Neural crest cell (in vitro differentiated cells): ENCODE results near the gene PDPK1. TPM values are rescaled to one million over a fixed set of nuclear protein-coding genes. Genes with fewer than 3 reads are reported as not detected.
"Not testable (repeated sequence)": the region's sequence is repeated elsewhere in the genome, so short reads cannot be mapped to it uniquely, and the experiment has no call there.

Source experiments
- DNase-seq: peaks from one replicate; pipeline ENCODE4 v3.0.0; 2021; ENCODE audit warnings: low read depth, mixed read lengths, low spot score
- H3K27ac Mint-ChIP-seq: one replicate; pipeline ENCODE4 v1.8.0; 2021; ENCODE audit warnings: mild to moderate bottlenecking, mixed read lengths; ENCODE audit not compliant: unreplicated experiment
- H3K27me3 Mint-ChIP-seq: 2 replicates; pipeline ENCODE4 v1.8.0; 2021; ENCODE audit warnings: low read depth, mild to moderate bottlenecking, mixed read lengths
- H3K36me3 Mint-ChIP-seq: 2 replicates; pipeline ENCODE4 v1.8.0; 2021; ENCODE audit warnings: low read depth, mild to moderate bottlenecking, mixed read lengths
- H3K4me1 Mint-ChIP-seq: 2 replicates; pipeline ENCODE4 v1.8.0; 2021; ENCODE audit warnings: mixed read lengths
- H3K4me3 Mint-ChIP-seq: one replicate; pipeline ENCODE4 v1.8.0; 2021; ENCODE audit warnings: mild to moderate bottlenecking, mixed read lengths
- H3K9me3 Mint-ChIP-seq: 2 replicates; pipeline ENCODE4 v1.8.0; 2021; ENCODE audit warnings: mixed read lengths
- CTCF ChIP-seq: fragments of 200-600 bp; sonication (generic); conservative IDR thresholded peaks from 2 replicates; pipeline ENCODE4 v1.5.0; 2021; ENCODE audit warnings: antibody characterized with exemption, mild to moderate bottlenecking
- microRNA-seq: library from miRNA; unstranded; fragments of <30 nt; microRNA quantifications from one replicate; pipeline ENCODE4, GENCODE V29; 2020
- total RNA-seq: library from RNA; stranded (reverse); gene quantifications from 2 replicates; pipeline ENCODE4 v1.2.1, GENCODE V29; 2021

The PDPK1 gene
- total RNA-seq, 1 donor from 2014 or later: 37.5 TPM

DNA sequence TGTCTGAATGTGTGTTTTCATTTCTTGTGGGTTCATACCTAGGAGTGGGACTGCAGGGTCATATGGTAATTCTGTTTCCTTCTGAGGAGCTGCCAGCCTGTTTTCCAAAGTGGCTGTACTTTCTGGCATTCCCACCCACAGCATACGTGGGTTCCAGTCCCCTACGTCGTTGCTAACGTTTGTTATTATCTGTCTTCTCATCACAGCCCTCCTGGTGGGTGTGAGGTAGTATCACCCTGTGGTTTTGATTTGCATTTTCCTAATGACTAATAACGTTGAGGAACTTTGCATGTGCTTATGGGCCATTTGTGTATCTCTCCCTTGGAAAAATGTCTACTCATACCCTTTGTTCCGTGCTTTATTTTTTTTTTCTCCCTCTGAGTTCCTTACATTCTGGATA, 89.3 kb downstream of the PDPK1 start:
- H3K4me3 Mint-ChIP-seq, H3K27me3 Mint-ChIP-seq, H3K9me3 Mint-ChIP-seq, H3K36me3 Mint-ChIP-seq, DNase-seq, H3K27ac Mint-ChIP-seq, H3K4me1 Mint-ChIP-seq: not testable (repeated sequence)

DNA sequence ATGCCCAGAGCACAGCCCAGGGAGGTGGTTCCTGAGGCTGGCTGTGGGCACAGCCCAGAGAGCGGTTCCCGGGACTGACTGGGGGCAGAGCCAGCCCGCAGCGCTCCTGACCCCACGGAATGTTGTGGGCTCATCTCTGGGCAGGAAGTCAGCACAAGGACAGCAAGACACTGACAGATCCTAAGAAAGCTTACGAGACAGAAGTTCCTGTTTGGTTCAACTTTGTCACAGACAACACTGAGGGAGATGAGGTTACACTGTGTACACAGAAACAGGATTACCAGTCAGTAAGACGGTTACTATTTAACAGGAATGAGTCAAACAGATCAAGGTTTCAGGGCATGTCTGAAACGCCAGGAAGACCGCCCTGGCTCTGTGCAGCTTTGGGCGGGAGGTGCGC, 93.4 kb downstream of the PDPK1 start:
- not testable (repeated sequence) for DNase-seq

DNA sequence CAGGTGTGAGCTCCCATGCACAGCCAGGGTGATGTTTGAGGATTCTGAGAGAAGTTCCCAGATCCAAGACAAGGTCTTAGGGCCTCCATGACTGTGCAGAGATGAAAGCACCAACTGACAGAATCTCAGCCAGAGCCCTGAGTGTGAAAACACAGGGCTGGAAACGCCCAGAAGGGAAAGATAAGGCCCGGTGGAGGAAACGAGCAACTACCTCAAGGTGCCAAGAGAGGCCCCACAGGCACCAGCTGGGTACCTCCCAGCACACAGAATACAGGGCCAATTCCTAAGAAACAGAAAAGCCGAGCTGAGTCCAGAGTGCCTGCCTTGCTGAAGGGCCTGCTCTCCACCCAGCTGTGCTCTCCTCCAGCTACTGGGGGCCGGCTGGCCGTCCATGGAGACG, 94.5 kb downstream of the PDPK1 start:
- H3K9me3 Mint-ChIP-seq, H3K27ac Mint-ChIP-seq, H3K4me3 Mint-ChIP-seq, H3K4me1 Mint-ChIP-seq, H3K36me3 Mint-ChIP-seq, H3K27me3 Mint-ChIP-seq, DNase-seq: not testable (repeated sequence)

More for the DNA sequence above, 93.4 kb downstream of the PDPK1 start:
- H3K4me1 Mint-ChIP-seq, H3K27ac Mint-ChIP-seq, H3K27me3 Mint-ChIP-seq, H3K4me3 Mint-ChIP-seq, H3K9me3 Mint-ChIP-seq, H3K36me3 Mint-ChIP-seq: not testable (repeated sequence)

GRCh38 chr16:2639071-2639721, 101.4 kb downstream of the PDPK1 start:
- H3K27ac Mint-ChIP-seq, H3K4me3 Mint-ChIP-seq, H3K36me3 Mint-ChIP-seq, H3K27me3 Mint-ChIP-seq, H3K9me3 Mint-ChIP-seq, DNase-seq, H3K4me1 Mint-ChIP-seq: not testable (repeated sequence)
- peak; percentile 44 for TF ChIP-seq CTCF

- not testable (repeated sequence) for H3K4me1 Mint-ChIP-seq, DNase-seq, H3K9me3 Mint-ChIP-seq, H3K27me3 Mint-ChIP-seq, H3K4me3 Mint-ChIP-seq, H3K36me3 Mint-ChIP-seq, H3K27ac Mint-ChIP-seq
These were observed 101.9 kb downstream of the PDPK1 start for GRCh38 chr16:2639722-2640072.

- not testable (repeated sequence) for H3K27me3 Mint-ChIP-seq, DNase-seq, H3K4me1 Mint-ChIP-seq, H3K9me3 Mint-ChIP-seq, H3K4me3 Mint-ChIP-seq, H3K36me3 Mint-ChIP-seq, H3K27ac Mint-ChIP-seq
These were observed 104.7 kb downstream of the PDPK1 start for GRCh38 chr16:2642561-2642960.

DNA sequence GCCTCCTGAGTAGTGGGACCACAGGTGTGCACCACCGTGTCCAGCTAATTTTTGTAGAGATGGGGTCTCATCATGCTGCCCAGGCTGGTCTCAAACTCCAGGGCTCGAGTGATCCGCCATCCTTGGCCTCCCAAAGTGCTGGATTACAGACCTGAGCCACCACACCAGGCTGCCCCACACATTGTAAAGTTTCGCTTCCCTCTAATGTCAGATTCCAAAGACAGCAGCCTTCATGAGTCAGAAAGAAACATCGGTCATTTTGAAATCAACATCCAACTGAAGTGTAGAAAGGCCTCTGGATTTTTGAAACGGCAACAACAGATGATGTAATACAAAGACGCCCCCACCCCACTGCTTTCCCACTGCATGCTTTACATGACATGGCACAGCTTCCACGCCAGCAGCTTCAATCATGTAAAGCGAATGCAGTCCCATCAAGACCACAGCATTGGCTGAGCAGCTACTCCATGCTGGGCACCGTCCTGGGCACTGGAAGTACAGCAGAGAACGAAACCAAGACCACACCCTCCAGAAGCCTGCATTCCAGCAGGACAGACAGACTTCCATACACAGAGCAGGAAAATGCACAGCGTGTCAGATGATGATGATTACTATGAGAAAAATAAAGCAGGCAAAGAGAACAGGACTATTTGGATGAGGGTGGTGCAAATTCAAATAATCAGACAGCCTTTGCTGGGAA, 107.1 kb downstream of the PDPK1 start:
- H3K27ac Mint-ChIP-seq, H3K36me3 Mint-ChIP-seq, H3K27me3 Mint-ChIP-seq, H3K4me3 Mint-ChIP-seq, DNase-seq, H3K9me3 Mint-ChIP-seq, H3K4me1 Mint-ChIP-seq: not testable (repeated sequence)

DNA sequence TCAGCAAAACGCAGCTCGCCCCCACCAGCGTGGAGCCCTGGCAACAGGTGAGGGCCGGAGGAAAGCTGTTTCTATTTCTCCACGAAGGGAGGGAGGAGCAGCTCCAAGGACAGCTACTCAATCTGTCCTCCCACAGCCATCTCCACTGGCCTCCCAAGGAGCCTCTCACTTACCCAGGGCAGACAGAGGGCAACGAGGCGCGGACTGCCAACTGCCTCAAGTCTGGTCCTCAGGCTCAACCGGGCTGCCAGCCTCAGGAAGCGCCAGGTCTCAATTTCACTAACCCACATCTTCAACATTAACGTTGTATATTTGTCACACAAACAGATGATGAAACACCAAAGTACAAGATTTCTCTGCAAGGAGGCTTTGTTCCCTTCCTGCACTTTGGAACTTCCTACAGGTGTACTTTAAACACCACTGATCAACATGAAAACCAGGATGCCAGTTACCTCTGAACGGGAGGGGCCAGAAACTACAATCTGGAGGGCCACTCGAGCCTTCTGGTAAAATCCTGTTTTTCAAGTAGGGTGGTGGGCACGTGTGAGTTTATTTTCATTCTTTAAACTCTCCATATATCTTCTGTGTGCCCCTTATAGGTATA, 113.5 kb downstream of the PDPK1 start:
- H3K27ac Mint-ChIP-seq, H3K36me3 Mint-ChIP-seq, H3K4me1 Mint-ChIP-seq, H3K4me3 Mint-ChIP-seq, DNase-seq, H3K27me3 Mint-ChIP-seq, H3K9me3 Mint-ChIP-seq: not testable (repeated sequence)

Small RNAs within 50 kb of the gene (microRNA-seq; reads per million reads assigned to microRNA genes)
- gene MIR3178: not detected

Other genes starting within 250 kb of the PDPK1 start
- 19.6 TPM in 2 replicates for gene ABCA3, start 197.3 kb upstream of the PDPK1 start, total RNA-seq
- 66.1 and 67.5 TPM in 2 replicates for gene CCNF, start 108.6 kb upstream of the PDPK1 start, total RNA-seq
- gene TEDC2, start 77.9 kb upstream of the PDPK1 start, total RNA-seq: 65.1 and 66.5 TPM in 2 replicates
- gene NTN3, start 66.7 kb upstream of the PDPK1 start, total RNA-seq: 4.8 and 5.1 TPM in 2 replicates
- gene TBC1D24, start 62.9 kb upstream of the PDPK1 start, total RNA-seq: 30.0 and 32.5 TPM in 2 replicates
- gene ATP6V0C, start 24.1 kb upstream of the PDPK1 start, total RNA-seq: 154 and 159 TPM in 2 replicates
- gene AMDHD2, start 17.6 kb upstream of the PDPK1 start, total RNA-seq: 50.9 and 58.3 TPM in 2 replicates
- gene CEMP1, start 6.6 kb upstream of the PDPK1 start, total RNA-seq: not detected in 2 replicates
- 27.4 and 27.7 TPM in 2 replicates for gene KCTD5, start 144.5 kb downstream of the PDPK1 start, total RNA-seq
- gene PRSS27, start 182.2 kb downstream of the PDPK1 start, total RNA-seq: 5.3 and 7.8 TPM in 2 replicates
- 779 and 803 TPM in 2 replicates for gene SRRM2, start 214.6 kb downstream of the PDPK1 start, total RNA-seq
- gene ELOB, start 239.3 kb downstream of the PDPK1 start, total RNA-seq: 249 and 261 TPM in 2 replicates
- 0.23 and 0.39 TPM in 2 replicates for gene PRSS33, start 249.5 kb downstream of the PDPK1 start, total RNA-seq